HG03342 (cell line): ENCODE results near the gene AEBP1.
"Not testable (repeated sequence)": the region's sequence is repeated elsewhere in the genome, so short reads cannot be mapped to it uniquely, and the experiment has no call there.

ENCODE experiments used
- ATAC-seq: cut with Tn5 transposase; IDR thresholded peaks from one replicate; pipeline ENCODE4 v1.9.1; 2021; ENCODE audit warnings: mild to moderate bottlenecking, moderate library complexity; ENCODE audit not compliant: unreplicated experiment

Gene AEBP1

DNA sequence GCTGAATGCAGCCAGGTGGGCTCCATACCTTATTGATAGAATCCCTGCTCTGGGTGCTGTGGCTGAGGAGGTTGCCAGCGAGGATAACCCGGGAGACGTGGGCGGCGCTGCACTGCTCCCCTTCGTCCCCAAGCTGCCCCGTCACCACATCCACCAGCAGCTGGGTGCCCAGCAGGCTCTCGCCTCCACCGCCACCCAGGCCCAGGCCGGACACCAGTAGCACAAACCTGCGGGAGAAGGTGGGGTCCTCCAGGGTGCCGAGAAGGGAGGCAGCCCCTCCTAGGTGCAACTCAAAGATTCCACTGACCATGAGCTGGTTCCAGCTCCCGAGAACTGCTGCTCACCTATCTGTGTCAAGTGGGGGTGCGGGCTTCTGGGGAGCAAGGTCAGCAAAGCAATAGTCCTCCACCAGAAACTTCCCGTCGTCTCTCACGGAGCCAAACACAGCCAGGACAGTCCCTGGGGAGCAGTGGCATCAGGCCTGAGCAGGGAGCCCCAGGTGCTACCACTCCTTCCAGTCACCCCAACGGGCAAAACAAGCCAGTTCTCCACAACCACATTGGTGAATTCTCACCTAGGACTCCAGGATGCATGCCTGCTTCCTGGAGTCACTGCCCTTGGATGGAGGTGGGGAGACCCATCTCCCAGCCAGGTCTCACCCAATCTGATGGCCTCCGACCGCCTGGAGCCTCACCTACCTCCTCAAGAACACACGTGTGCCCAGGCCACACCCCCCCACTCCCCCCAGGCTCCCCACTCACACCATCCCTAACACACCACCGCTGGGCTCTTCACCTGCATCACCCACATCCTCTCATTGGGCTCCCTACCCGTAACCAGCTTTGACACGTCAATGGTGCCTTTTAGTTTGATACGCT, 12.9 kb downstream of the AEBP1 start:
- ATAC-seq, result no peak

DNA sequence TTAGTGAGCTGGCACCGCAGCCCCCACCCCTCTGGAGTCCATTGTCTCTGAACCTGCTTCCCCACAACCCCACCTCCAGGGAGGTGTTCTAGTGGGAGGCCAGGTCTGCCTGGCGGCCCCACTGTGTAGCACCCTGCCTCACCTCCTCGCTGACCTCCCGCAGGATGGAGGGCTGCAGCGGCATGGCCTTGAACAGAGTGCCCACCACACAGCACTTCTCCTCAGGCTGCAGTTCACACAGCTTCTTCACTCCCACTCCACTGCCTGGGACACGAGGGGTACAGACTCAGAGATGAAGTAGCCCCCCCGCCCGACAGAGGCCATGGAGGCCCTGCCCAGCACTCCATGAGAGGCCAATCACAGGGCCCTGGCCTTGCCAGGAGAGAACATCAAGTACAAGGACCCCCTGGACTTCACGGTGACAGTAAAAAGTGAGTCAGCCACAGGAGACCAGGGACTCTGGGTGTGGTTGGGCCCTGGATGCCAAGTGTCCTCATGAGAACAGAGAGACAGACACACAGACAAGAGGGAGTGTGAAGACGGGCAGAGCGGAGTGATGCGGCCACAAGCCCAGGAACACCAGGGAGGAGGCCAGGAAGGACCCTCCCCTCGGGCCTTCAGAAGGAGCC, 13.8 kb downstream of the AEBP1 start:
- ATAC-seq, result no peak

DNA sequence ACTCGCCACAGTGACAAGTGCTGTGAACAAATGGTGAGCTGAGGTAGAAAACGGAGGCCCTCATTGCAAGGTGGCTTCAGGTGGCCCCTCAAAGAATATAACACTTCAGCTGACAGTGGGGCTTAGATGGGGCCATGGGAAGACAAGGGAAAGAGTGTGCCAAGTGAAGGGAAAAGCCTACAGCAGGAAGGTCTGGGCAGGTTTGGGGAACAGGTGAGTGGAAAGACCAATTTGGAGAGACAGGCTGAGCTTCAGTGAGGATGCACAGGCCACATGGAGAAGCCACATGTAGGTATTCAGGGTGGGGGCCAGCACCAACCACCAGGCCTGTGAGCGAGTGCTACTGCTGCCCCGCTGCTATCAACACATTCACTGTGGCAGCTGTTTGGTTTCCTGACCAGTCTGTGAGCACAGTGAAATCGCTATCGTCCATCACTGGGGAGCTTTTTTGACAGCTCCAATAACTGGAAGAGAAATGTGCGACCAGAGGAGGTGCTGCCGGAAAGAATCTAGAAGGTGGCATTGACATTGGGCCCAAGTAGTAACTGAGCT, 15.8 kb downstream of the AEBP1 start:
- no peak for ATAC-seq

DNA sequence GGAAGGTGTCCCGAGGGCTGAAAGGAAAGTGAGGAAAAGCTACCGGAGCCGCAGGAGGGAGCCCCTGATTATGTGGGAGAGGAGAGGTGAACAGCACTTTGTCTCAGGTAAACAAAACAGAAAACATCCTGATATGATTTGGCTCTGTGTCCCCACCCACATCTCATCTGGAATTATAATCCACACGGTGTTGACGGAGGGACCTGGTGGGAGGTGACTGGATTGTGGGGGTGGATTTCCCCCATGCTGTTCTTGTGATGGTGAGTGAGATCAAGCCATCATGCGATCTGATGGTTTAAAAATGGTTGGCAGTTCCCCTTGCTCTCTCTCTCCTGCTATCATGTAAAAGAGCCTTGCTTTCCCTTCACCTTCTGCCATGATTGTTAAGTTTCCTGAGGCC, 16.2 kb downstream of the AEBP1 start:
- no peak for ATAC-seq

DNA sequence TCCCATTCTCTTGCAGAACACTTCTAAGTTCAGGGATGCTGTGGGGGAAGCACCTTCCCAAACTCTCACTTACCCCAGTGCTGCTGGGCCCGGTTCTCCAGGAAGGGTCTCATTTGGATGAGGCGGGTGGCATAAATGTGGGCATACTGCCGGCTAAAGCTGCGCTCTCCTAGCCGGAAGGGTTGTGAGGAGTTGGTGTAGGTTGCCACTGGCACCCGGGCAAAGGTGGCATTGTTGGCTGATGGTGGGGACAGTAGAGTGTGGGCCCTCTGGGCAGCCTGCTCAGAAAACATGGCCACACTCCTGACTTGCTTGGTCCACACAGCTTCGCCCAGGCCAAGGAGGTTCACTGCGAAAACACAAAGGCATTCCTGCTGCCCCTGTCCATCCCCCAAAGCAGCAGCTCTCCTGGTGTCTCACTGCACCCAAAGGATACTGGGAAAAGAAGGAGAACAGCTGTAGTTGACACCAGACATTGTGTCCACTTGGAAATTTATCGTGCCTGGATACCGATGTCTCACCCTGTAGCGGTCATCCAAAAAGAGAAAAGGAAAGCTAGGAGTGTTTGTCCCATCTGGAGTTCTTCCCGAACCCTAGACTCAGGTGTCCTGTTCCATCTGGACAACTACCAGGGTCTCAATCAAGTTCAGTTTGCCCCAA, 17.7 kb downstream of the AEBP1 start:
- ATAC-seq, result no peak

DNA sequence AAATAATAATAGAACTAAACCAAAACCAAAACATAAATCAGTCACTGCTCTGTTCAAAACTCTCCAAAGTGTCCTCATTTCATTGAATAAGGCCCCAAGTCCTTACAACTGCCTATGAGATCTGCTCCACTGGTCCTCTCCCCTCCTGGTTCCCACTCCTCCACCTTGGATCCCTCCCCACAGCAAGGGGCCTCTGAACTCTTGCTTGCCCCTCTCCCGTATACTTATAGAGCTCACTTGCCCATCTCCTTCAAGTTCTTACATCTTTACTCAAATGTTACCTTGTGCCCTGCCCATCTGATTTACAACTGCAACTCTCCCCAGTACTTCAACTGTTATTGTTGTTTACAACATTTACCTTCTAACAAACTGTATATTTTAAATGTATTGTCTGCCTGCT, 18.4 kb downstream of the AEBP1 start:
- no peak for ATAC-seq

DNA sequence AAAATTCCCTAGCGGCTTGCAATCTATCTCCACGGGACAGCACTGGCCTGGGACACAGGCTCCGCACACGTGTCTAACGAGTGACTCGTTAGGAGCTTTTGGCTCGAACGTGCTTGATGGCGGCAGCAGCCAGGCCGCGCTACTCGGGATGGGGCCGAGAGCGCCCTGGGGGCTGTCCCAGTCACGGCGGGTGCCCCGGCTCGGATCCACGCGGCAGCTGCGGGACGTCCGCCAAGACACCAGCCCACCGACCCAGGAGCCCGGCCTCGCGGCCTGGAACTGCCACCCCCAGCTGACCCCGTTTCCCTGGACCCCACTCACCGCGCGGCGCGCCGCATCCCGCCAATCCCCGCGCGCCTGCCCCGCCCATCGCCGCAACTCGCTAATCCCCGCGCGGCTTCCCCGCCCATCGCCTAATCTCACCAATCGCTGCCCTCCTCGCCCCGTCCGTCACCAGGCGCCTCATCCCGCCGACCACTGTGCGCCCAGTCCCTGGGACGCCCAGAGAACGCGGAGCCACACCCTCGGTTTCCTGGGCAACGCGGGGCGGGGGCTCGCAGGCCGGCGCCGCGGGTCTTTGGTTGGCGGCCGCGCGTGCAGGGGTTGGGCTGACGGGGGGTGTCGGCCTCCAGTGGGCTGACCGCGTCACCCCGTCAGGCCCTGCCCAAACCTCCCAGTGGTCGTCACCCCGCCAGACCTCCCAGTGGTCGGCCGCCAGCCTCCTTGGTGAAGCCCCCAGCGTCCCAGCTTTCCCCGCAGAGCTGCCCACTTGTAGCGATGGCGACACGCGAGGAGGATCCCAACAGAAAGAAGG, 19.3 kb downstream of the AEBP1 start, which contains the start of gene POLD2:
Gene POLD2, minus strand, starts transcription at position 359 of the 814 bp plus-strand sequence. CDS start 1,495 bp downstream, outside the sequence.
- ATAC-seq, result peak; percentile 99

DNA sequence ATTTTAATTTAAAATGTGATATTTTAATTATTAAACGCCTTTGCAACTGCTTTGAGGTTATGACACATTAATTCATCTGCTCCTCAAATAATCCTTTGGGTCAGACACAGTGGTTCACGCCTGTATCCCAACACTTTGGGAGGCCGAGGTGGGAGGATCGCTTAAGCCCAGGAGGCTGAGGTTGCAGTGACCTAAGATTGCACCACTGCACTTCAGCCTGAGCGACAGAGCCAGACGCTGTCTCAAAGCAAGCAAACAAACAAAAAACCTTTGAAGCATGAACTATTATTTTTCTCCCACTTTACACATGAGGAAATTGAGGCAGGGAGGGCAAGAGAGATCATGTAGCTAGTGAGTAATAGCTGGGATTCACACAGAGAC, 20.7 kb downstream of the AEBP1 start:
- ATAC-seq, result no peak

DNA sequence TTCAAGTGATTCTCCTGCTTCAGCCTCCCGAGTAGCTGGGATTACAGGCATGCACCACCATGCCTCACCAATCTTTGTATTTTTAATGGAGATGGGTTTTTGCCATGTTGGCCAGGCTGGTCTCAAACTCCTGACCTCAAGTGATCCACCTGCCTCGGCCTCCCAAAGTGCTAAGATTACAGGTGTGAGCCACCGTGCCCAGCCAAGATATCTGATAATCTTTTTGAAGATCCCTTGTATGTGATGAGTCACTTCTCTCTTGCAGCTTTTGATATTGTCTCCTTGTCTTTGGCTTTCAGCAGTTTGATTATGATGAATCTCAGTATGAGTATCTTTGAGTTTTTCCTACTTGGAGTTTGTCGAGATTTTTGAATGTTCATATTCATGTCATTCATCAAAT, 22.4 kb downstream of the AEBP1 start:
- not testable (repeated sequence) for ATAC-seq

DNA sequence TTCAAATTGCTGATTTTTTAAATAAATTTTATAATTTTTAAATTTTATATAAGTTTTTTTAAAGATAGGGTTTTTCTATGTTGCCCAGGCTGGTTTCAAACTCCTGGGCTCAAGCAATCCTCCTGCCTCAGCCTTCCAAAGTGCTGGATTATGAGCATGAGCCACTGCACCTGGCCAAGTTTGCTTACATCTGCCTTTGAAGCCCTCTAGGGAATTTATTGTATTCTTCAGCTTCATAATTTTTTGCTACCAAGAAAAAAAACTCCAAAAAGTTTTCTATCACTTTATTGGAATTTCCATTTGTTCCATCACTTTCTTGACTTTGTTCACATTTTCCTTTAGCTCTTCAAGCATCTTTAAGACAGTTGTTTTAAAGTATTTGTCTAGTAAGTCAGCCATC, 23.0 kb downstream of the AEBP1 start:
- no peak for ATAC-seq

DNA sequence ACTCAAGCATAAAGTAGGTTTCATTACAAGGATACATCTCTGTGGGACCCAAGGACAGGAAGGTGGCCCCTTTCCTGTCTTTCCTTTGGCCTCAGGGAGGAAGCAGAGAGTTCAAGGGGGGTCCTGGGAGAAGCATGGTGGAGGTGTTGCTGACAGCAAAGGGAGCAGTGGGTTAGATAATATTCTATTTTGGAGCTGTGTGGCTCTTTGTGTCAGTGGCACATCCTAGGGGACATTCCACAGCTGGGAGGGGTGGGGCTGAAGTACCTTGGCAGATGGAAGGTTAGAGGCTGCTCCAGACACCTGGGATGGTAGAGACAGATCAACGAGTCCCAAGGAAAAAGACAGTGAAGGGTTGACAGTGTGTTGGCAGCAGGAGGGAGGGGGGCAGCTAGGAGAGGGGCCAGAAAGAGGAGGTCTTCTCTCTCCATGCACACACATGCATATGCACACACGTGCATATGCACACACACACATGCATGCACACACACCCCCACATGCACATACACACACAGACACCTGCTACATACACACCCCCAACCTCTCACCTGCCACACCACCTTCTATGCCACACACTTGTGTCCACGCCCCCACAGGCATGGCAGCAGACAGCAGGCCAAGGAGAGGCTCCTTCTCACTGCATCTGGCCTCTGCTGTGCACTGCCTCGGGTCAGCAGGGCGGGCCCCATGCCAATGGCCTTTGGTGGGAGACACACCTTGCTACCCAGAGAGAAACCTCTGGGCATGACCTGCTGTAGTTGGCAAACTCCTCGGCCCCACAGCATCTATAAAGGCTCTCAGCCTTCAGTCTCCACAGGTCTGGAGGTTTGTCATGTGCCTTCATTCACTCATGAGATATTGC, 24.8 kb downstream of the AEBP1 start:
- no peak for ATAC-seq

DNA sequence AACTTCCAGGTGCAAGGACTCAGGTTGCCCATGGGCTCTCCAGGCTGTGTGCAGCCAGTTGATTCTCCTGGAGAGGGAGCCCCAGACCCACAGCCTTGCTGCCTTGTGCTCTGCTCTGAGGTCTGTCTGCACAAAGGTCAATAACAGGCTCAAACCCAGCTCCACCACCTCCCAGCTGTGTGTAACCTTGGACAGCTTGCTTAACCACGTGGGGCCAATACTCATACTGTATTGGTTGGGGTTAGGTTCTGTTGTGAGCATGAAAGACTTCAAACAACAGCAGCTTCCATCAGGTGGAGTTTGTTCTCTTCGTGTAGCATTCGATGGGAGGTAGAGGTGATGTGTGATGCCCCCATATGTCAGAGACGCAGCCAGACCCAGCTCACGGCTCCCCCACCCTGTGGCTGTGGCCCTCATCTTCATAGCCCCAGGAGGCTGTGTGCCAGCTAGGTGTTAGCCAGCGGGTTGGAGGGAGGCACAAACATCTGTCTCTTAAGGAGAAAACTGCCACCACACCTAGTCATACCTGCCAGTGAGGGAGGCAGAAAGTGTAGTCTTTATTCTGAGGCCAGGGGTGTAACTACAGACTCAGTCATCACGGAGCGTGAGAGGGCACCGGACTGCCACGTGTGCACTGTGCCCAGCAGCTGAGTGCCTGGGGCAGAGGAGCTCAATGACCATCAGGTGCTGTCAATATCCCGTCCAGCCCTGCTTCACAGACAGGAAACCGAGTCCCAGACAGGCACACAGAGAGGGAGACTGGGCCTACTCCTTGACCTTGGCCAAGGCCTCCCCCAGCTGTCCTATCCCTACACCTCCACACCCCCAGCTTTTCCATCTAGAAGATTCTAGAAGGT, 27.3 kb downstream of the AEBP1 start:
- no peak for ATAC-seq

DNA sequence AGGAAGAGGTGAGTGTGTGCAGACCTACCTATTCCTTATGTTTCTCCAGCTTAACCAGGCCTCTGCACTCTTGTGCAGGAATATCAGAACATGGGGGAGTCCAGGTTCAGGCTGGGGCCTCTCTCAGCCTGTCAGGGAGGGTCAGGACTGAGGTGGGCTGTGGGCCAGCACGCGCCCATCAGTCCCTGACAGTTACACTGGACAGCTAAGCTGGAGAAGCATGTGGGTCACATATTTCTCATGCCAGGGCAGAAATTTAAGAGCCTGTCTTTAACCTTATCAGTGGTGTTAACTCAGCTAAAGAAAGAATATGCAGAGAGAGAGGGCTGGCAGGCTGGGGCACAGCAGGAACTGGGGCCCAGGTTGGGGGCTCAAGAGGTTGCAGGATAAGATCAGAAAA, 27.9 kb downstream of the AEBP1 start:
- no peak for ATAC-seq

DNA sequence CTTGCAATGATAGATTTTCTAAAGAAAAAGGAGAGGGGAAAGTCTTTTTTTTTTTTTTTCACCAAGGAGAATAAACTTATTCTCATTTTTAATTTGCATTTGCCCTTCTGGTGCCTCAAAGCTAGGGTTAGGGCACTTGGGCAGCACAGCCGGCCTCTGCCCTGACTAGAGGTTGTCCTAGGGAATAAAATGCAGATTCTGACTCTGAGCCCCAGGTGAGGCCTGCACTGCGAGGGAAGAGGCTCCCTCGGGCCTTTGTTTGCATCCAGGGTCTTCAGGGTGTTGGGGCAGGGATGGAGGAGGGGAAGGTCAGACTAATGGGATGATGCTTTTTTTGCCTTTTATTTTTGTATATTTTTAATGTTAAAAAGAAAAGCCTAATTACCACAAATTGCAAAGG, 29.1 kb downstream of the AEBP1 start:
- no peak for ATAC-seq

DNA sequence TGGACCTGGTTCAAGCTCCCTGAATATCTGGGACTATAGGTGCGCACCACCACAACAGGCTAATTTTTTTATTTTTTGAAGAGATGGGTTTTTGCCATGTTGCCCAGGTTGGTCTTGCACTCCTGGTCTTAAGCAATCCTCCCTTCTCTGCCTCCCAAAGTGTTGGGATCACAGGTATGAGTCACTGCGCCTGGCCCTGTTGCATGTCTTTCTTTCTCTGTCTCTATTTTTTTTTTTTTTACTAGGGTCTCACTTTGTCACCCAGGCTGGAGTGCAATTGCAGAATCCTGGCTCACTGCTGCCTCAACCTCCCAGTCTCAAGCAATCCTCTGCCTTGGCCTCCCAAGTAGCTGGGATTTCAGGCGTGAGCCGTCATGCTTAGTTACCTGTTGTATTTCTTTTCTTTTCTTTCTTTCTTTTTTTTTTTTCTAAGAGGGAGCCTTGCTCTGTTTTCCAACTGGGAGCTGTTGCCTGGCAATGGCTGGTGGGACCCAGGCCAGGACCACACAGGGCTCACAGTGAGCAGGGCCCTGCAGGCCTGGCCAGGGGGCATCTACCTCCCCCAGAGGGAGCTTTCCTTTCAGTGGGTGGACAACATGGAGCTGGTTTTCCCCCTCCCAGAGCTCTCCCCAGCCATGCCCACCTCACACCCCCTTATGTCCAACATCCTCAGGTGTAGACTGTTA, 30.9 kb downstream of the AEBP1 start:
- ATAC-seq, result no peak

DNA sequence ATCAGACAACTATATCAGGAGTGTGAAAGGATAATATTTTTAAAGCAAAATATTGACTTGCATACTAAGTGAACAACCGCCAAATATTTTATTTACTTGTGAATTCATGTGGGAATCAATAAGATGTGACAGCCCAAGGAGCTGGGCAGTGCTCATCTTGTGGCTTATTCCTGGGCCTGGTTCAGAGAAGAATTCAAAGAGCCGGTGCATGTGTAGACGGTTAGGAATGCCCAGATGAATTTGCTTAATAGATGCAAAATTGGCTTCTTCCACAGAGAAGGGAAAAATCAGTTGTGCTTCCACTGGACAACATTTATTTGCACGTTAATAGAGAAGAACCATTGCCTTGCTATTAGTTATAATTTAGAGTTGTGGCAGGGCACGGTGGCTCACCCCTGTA, 32.6 kb downstream of the AEBP1 start:
- ATAC-seq, result no peak

DNA sequence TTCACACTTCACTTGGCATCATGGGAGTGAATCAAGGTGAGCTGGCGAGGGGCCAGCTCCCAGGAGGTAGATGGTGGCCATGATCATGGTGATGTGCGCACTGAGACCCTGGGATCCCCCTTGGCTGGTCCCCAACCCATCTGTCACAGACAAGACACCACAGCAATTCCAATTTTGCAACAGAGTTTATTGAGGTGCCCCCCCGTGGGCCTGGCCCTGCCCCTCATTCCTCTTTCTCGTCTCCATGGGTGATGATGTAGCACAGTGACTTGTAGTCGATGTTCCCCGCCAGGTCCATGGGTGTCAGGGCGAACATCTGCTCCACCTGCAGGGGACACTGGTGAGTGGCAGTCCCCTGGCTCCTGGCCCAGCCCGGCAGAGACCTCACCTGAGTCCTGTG, 34.6 kb downstream of the AEBP1 start:
- no peak for ATAC-seq

DNA sequence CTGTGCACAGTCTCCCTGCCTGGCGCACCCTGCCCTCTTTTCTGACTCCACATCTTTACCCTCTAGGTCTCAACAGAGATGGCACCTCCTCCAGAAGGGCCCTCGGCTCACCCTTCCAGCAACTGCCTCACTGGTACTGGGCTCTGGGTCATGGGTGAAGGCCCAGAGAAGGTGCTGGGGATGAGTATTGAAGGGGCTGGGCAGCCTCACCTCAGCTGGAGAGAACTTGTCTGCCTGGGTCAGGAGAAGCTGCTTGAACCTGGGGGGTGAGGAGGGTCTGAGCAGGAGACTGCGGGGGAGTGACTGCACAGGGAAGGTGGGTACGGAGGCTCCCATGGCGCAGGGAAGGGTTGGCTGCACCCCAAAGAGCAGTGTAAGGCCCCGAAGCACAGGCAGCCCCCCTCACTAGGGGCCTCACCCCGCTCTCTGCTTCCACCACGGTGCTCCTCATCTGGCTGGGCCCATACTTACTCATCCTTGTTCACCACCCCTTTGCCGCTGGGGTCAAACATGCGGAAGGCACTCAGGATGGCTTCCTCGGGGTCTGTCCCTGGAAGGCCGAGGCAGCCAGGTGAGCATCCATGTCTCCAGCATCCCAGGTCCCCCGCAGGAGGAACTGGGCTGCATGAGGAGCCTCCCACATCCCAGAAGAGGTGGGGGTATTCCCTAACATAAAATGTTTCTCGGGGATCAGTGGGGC, 35.3 kb downstream of the AEBP1 start:
- no peak for ATAC-seq
